ENCODE results near the gene AKT2.

Gene AKT2

DNA sequence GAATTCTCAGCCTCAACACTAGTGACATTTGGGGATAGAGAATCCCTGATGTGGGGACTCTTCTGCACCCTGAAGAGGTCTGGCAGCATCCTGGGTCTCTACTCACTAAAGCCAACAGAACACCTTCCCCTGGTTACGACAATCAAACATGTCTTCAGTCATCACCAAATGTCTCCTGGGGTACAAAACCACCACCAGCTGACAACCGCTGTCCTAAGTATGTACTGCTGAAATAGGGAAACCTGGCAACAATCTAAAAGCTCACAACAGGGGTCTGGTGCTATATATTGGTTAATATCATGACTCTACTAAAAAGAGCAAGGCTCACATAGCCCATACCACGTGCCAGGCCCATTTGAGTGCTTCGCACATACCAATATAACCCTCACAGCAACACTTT lies 13.4 kb downstream of the AKT2 start:
- DNase-seq, result no peak

DNA sequence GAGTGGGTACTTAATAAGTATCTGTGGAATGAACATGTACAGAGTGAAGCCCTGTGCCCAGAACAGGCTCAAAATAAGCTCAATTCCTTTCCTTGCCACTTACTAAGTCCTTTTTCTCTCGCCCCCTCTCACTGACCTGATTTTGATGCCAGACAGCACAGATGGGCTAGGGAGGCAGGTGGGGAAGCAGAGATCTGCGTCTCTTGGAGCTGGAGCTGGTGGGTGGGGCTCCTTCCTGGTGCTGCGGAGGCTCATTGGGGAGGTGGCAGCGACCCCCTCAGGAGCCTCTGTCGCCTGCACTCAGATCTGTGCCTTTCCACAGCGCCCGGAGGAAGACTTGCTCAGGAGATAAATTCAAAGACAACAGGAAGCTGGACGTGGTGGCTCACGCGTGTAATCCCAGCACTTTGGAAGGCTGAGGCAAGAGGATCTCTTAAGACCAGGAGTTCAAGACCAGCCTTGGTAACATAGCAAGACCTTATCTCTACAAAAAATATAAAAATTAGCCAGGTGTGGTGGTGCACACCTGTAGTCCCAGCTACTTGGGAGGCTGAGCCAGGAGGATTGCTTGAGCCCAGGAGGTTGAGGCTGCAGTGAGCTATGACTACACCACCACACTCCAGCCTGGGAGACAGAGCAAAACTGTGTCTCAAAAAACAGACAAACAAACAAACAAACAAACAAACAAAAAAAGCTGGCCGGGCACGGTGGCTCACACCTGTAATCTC lies 14.6 kb downstream of the AKT2 start:
- no peak for DNase-seq

- DNase-seq, result no peak
Measured at GRCh38 chr19:40269216-40269940, 15.8 kb downstream of the AKT2 start.

GRCh38 chr19:40267601-40267997 lies 17.5 kb downstream of the AKT2 start:
- DNase-seq, result no peak

- no peak for DNase-seq
Measured at GRCh38 chr19:40266912-40267600, 18.1 kb downstream of the AKT2 start.

DNA sequence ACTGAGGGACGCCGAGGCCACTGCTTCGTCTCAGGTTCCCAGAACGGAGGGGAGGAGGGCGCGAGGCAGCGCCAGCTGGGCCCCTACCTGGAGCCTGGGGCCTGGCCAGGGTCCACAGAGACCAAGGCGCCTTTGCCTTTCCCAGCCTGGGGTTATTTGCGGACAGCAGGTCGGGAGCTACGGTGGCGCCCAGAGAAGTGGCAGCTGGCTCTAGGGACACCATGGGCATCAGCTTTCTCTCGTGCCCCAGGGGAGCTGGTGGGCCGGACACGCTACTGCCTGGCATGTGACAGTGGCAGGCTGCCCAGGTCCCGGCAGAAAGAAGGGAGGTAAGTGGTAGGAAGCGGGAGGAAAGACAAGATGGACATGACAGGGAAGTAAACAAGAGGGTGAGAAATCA lies 19.0 kb downstream of the AKT2 start:
- DNase-seq, result peak; percentile 81

- no peak for DNase-seq
Measured at GRCh38 chr19:40265763-40266099, 19.4 kb downstream of the AKT2 start.

DNA sequence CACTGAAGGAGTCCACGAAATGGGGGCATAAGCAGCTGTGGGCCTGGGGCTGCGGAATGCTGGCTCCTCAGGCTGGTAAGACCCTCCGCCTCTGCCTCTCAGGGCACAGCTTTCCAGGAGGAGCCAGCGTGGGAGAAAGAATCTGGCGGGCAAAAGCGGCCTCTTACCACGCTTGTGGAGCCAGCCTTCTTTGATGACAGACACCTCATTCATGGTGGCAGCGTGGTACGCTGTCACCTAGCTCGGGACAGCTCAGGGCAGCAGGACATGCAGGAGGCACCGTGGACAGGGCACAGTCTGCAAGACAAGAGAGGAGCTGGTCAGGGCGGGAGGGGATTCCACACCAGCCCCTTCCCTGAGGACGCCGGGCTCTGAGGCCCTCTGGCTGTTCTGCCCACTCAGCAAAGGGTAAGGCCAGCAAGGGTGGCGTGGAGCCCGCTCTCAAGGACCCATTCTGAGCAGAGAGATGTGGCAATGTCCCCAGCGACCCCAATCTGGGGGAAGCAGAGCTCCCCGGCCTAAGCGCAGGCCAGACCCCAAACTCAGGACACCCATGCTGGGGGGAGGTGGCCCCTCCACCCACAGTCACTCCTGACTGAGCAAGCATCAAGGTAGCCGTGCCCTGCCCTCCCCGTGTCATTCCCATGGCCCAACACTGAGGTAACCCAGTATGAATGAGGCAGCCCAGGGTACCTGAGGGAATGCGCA lies 19.9 kb downstream of the AKT2 start:
- no peak for DNase-seq

DNA sequence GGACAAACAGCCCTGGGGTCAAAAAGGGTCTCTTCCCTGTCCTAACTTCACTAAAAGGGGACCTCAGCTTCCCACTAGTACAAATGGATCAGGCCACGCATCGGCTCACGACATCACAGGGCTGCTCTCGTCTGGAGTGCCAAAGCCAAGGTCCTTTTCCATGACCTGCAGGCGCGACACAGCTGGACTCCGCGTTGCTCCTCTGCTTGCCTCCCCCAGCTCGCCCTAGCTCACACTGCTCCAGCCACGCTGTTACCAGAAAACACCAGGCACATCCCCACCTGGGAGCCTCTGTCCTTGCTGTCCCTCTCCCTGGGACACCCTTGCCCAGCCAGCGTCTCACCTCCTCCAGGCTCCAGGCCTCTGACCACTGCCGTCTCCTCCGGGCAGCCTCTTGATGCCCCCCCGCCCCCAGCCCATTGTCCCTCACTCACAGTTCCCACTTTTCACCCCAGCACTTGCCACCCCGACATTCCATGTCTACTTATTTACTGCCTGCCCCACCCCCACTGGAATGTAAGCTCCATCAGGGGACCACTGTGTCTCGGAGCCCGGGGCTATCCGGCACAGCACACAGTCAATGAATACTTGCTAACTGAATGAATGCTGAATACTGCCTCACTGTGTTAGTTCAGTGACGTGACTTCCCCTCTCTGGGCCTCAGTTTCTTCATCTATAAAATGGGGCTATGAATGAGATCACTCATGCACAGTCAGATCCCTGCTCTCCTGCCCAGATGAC lies 20.7 kb downstream of the AKT2 start:
- DNase-seq, result no peak

- DNase-seq, result no peak
Measured at GRCh38 chr19:40263440-40264313, 21.5 kb downstream of the AKT2 start.

DNA sequence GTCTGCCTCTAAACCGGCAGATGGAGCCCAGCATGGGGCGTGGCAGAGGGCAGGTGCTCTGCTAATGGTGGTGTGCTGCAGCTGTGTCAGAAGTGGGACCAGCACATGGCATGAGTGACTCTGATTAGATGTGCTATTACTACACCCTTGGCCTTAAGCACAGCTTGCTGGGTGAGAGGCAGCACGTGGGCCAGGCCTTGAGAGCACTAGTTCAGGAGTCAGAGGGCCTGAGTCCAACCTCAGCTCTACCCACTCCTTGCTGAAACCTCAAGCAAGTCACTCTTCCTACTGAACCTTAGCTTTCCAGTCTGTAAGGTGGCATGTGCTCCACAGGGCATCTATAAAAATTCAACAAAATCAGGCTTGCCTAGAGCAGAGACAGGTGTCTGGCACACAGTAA lies 22.7 kb downstream of the AKT2 start:
- no peak for DNase-seq

DNA sequence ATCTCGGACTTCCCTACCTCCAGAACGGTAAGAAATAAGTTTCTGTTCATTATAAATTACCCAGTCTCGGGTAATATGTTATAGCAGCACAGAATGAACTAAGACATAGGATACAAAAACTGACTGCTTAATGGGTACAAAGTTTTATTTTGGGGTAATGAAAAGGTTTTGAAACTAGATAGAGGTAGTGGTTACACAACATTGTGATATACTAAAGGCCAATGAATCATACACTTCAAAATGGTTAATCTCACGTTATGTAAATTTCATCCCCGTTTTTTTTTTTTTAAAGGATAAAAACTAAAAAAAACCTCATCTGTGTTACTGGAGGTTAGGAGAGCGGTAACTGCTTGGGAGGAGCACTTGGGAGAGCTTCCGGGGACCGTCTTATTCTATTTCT lies 23.5 kb downstream of the AKT2 start:
- no peak for DNase-seq

DNA sequence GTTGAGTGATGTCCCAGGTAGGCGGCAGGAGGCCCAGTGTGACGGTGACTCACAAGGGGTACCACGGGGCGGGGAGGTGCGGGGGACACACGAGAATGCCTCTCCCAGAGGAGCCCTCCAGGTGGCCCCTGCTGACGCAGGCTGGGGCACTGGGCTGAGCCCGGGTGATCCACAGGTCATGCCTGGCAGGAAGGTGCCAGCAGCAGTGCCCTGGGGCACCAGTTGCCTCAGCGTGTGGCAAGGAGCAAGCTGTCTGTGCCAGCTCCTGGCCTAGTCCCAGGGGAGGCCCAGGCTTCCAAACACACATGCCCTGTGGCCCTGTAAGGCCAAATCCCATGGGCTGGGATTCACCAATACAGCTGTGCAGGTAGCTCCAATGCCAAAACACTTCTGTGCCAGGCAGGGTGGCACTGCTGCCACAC lies 28.0 kb downstream of the AKT2 start:
- no peak for DNase-seq

DNA sequence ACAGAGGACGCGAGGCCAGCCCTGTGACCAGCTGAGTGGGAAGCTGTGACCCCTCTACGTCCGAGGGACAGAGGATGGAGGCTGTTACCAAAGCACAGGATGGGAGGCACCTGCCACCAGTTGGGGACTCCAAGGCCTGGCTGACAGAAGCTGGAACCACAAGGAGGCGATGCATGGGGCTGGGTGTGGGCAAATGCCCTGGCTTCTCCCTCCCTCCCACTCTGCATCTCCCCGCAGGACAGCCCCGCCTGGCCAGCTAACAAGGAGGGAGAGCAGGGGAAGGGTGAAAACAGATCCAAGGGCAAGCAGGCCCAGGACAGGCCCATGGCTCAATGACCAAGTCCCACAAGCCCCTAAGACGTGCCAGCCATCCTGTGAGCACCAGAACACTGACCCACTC lies 28.6 kb downstream of the AKT2 start:
- no peak for DNase-seq

- no peak for DNase-seq
Measured at GRCh38 chr19:40255619-40256166, 29.5 kb downstream of the AKT2 start.

DNA sequence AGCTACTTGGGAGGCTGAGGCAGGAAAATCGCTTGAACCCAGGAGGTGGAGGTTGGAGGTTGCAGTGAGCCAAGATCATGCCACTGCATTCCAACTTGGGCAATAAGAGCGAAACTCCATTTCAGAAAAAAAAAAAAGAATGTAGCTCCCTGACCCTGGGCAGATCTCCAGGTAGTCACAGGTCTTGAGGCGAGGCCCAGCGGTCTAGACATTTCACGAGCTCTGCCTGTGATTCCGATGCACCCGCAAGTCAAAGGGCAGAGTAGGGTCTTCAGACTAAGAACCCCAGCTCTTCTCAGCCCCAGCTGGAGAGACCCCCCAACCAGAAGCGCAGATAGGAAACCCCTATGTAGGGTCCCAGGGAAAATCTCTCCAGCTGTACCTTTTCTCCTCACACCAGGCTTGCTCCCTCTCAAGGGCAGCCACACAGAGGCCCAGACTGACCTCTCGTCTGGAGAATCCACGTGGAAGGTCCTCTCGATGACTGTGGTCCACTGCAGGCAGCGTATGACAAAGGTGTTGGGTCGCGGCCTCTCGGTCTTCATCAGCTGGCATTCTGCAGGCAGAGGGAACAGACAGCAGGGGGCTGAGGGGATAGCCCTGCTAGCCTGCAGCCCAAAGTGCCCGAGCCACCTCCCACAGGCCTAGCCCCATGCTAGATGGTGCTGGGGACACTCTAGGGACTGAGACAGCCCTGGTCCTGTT lies 30.3 kb downstream of the AKT2 start:
- no peak for DNase-seq

GRCh38 chr19:40253611-40254092 lies 31.5 kb downstream of the AKT2 start:
- peak; percentile 45 for DNase-seq

- DNase-seq, result no peak
Measured at GRCh38 chr19:40252395-40252794, 32.8 kb downstream of the AKT2 start.

DNA sequence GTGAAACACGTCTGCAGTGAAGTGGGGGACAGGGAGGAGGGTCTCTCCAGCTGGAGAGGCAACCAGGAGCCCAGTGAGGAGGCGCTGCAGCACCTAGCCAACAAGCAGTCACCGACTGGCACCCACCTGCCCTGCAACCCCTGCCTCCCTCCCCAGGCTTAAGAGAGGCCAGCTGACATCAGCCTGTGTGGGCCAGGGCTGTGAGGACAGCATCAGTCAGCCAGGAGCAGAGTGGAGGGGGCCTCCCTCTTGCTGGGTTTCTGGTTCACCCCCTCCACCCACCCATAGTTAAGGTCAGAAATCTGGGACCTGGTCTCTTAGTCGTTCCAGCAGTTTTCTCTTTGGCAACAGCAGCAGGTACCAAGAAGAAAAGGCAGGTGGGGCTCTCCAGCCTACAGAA lies 33.2 kb downstream of the AKT2 start:
- DNase-seq, result no peak

- no peak for DNase-seq
Measured at GRCh38 chr19:40251244-40251643, 33.9 kb downstream of the AKT2 start.

DNA sequence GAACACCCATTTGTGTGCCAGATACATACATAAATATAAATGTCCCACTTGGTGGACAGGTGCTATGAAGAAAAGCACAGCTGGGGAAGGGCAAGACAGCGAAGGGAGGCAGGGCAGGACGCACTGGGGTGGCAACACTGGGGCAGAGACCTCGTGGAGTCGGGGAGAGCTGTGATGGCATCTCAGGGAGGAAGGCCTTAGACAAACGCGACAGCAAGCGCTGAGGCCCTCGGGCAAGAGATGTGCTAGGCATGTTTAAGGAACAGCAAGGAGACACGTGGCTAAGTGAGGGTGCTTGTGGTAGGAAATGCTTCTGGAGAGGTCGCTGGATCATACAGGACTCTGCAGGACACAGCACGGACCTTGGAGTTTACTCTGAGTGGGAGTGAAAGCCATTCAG lies 35.4 kb downstream of the AKT2 start:
- DNase-seq, result no peak
